ENCODE measurements around the gene COL4A4. TPM values are rescaled to one million over a fixed set of nuclear protein-coding genes. Genes with fewer than 3 reads are reported as not detected.

The COL4A4 gene
- total RNA-seq, 2 experiments from 2014 or later = not detected

DNA sequence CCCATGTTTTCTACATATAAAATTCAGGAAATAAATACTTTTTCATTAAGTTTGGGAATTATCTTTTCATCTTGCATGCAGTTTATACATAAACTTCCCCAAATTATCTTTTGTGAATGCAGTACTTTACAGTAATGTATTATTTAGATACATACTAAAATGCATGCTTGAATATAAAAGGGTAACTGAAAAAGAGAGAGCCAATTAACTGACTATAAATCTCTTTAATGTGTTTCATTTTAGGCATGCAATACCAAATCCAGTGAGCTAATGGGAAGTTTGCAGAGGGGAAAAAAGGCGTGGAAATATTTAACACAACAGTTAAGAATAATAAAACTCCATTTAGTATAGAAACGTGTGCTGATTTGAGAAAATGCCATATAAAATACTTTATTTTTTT, 39.2 kb downstream of the COL4A4 start:
- Mint-ChIP-seq H3K9me3 (no peaks in the 10 kb centered on the region), H3K36me3 (ENCODE audit: low read depth) (no peaks in the 10 kb centered on the region), H3K27me3 (peaks cover 10% of the 10 kb centered on the region), H3K4me3 (no peak overlapping the region), H3K27ac (no peak overlapping the region), H3K4me1 (ENCODE audit: low read depth) (no peaks in the 10 kb centered on the region)
- TF ChIP-seq, protein P1, sequence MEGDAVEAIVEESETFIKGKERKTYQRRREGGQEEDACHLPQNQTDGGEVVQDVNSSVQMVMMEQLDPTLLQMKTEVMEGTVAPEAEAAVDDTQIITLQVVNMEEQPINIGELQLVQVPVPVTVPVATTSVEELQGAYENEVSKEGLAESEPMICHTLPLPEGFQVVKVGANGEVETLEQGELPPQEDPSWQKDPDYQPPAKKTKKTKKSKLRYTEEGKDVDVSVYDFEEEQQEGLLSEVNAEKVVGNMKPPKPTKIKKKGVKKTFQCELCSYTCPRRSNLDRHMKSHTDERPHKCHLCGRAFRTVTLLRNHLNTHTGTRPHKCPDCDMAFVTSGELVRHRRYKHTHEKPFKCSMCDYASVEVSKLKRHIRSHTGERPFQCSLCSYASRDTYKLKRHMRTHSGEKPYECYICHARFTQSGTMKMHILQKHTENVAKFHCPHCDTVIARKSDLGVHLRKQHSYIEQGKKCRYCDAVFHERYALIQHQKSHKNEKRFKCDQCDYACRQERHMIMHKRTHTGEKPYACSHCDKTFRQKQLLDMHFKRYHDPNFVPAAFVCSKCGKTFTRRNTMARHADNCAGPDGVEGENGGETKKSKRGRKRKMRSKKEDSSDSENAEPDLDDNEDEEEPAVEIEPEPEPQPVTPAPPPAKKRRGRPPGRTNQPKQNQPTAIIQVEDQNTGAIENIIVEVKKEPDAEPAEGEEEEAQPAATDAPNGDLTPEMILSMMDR (IDR thresholded peaks at IDR 0.05) = no peak
- CTCF ChIA-PET = interaction anchor here (1.9 kb wide), 1 partner anchor 113 kb away, joined by 6 read pairs; no protein-coding TSS in a partner anchor
- DNase-seq (no peak), ATAC-seq (no peak)
- intact Hi-C loops (cut with micrococcal nuclease) = loop anchor here (10.0 kb wide), 1 partner anchor 640 kb away; no protein-coding TSS in a partner anchor
- POLR2A ChIA-PET = no interaction called here

DNA sequence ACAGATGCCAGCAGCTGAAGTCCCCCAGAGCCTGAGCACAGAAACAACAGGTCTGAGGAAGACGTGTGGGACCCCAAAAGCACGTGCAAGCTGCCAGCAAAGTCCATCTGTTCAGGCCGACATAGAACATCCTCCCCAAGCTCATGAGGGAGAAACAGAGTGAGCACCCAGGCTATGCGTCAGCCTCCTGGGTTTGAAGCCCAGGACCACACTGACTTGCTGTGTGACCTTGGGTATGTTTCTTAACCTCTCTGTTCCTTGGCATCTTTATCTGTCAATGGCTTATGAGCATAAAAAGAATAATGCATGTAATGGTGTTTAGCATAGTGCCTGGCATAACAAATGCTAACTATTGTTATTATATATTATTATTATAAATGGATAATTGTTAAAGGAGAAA, 40.3 kb downstream of the COL4A4 start:
- Mint-ChIP-seq H3K27ac (no peak overlapping the region), H3K4me3 (no peak overlapping the region), H3K36me3 (ENCODE audit: low read depth) (no peaks in the 10 kb centered on the region), H3K4me1 (ENCODE audit: low read depth) (no peaks in the 10 kb centered on the region), H3K9me3 (no peaks in the 10 kb centered on the region), H3K27me3 (peaks cover 10% of the 10 kb centered on the region)
- DNase-seq = no peak
- ATAC-seq = no peak
- POLR2A ChIA-PET = no interaction called here
- CTCF ChIA-PET = no interaction called here
- intact Hi-C loops (cut with micrococcal nuclease) = loop anchor here (10.0 kb wide), 1 partner anchor 641 kb away; no protein-coding TSS in a partner anchor
- TF ChIP-seq, protein P1 (IDR thresholded peaks at IDR 0.05) = no peak

DNA sequence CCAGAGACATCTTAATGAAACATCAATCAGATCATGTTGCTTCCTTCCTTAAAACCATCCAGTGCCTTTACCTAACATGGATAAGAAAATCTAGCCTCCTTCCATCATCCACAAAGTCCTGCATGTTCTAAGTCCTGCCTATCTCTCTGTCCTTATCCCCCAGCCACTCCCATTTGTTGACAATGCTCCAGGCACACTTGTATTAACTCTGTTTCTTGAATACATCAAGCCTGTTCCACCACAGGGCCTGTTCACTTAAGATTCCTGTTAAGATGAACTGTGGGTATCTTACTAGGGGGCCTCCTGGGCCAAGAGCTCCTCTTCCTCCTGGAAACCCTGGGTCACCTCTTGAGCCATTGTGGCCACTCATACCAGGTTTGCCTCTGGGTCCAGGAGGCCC, 45.7 kb downstream of the COL4A4 start:
- ChIA-PET CTCF (no interaction called here), POLR2A (no interaction called here)
- H3K4me3 Mint-ChIP-seq = no peak overlapping the region
- peaks cover 13% of the 10 kb centered on the region for H3K27me3 Mint-ChIP-seq
- H3K9me3 Mint-ChIP-seq = no peaks in the 10 kb centered on the region
- DNase-seq (no peak), ATAC-seq (no peak)
- H3K4me1 Mint-ChIP-seq (ENCODE audit: low read depth) = no peaks in the 10 kb centered on the region
- TF ChIP-seq, protein P1 (IDR thresholded peaks at IDR 0.05) = no peak
- no peaks in the 10 kb centered on the region for H3K36me3 Mint-ChIP-seq (ENCODE audit: low read depth)
- H3K27ac Mint-ChIP-seq = no peak overlapping the region
- intact Hi-C loops (cut with micrococcal nuclease) = no loop called here

DNA sequence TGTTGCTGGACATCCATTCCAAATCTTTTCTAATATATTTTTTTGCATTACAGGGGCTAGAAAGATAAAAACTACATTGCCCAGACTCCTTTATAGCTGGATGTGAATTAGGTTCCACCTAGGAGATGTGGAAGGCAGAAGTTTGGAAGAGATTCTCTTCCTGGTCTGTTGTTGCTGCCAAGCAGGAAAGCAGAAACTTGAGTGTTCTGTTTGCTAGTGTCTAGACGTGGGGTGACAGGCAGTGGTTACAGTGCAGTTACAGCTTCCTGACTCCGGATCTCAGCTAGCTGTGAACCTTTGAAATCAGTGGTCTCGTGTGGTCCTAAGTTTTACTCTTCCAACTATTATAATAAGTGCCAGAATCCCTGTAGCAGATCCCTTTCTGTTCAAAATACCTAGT, 46.2 kb downstream of the COL4A4 start:
- POLR2A ChIA-PET = no interaction called here
- no peak overlapping the region for H3K27ac Mint-ChIP-seq
- no peaks in the 10 kb centered on the region for H3K9me3 Mint-ChIP-seq
- TF ChIP-seq, protein P1 (IDR thresholded peaks at IDR 0.05) = no peak
- no peak for ATAC-seq
- H3K36me3 Mint-ChIP-seq (ENCODE audit: low read depth) = no peaks in the 10 kb centered on the region
- peaks cover 13% of the 10 kb centered on the region for H3K27me3 Mint-ChIP-seq
- CTCF ChIA-PET = interaction anchor here (0.7 to 0.9 kb wide), 2 partner anchors 40 to 120 kb away, joined by 4 to 6 read pairs; no protein-coding TSS in a partner anchor
- intact Hi-C loops (cut with micrococcal nuclease) = no loop called here
- H3K4me1 Mint-ChIP-seq (ENCODE audit: low read depth) = no peaks in the 10 kb centered on the region
- H3K4me3 Mint-ChIP-seq = no peak overlapping the region
- no peak for DNase-seq

DNA sequence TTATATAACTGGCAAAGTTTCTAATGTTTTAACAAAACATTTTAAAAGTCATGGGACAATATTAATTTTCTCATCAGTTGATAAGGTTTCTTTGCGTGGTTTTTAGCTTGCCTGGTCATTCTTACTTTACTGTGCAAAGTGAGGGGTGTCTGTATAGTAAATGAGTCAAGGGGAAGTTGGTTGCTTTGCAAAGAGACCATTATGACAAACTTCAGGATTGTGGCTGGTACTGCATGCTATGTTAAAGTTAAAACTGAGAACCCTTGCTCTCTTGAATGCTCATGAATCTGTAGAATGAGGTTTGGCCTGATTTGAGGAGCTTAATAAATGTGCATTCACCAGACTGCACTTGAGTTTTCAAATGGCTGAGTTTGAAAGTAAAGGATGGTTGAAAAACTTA, 47.0 kb downstream of the COL4A4 start:
- TF ChIP-seq, protein P1 (IDR thresholded peaks at IDR 0.05) = no peak
- no peak overlapping the region for H3K27ac Mint-ChIP-seq

More for the DNA sequence above, 47.0 kb downstream of the COL4A4 start:
- H3K27me3 Mint-ChIP-seq = peaks cover 13% of the 10 kb centered on the region
- DNase-seq (no peak), ATAC-seq (no peak)
- intact Hi-C loops (cut with micrococcal nuclease) = no loop called here
- no peaks in the 10 kb centered on the region for H3K9me3 Mint-ChIP-seq
- H3K4me1 Mint-ChIP-seq (ENCODE audit: low read depth) = no peaks in the 10 kb centered on the region
- CTCF ChIA-PET = interaction anchor here (0.7 to 0.9 kb wide), 2 partner anchors 121 to 485 kb away, joined by 3 to 6 read pairs; no protein-coding TSS in a partner anchor
- no peak overlapping the region for H3K4me3 Mint-ChIP-seq
- no peaks in the 10 kb centered on the region for H3K36me3 Mint-ChIP-seq (ENCODE audit: low read depth)
- POLR2A ChIA-PET = no interaction called here

Measured in activated CD8-positive, alpha-beta T cell treated with anti-CD3 and anti-CD28 coated beads for 36 hours (primary cell).